DOHH2 (cell line): ENCODE results near the gene NAPEPLD.
A peak's percentile ranks its signal among the peaks of the same experiment; 100 is the strongest.

Experiments
- H3F3A ChIP-seq: fragments of 200-600 bp; sonication (generic), shearing (Covaris generic); 2 replicates; pipeline ENCODE4 v1.6.0; 2016; ENCODE audit warnings: antibody characterized with exemption, mild to moderate bottlenecking; ENCODE audit not compliant: control insufficient read depth, insufficient read depth
- H3K27ac ChIP-seq: fragments of 200-600 bp; sonication (generic); 2 replicates; pipeline ENCODE4 v1.5.1; 2014; ENCODE audit warnings: low read depth, mild to moderate bottlenecking, low read length, moderate library complexity
- H3K27me3 ChIP-seq: fragments of 200-600 bp; sonication (generic); 2 replicates; pipeline ENCODE4 v1.6.1; 2014; ENCODE audit warnings: mild to moderate bottlenecking, low read length, mixed read lengths; ENCODE audit not compliant: control insufficient read depth
- H3K36me3 ChIP-seq: fragments of 200-600 bp; sonication (generic); 2 replicates; pipeline ENCODE4 v1.6.1; 2014; ENCODE audit warnings: mild to moderate bottlenecking, low read length, moderate library complexity, mixed read lengths; ENCODE audit not compliant: control insufficient read depth
- H3K4me1 ChIP-seq: fragments of 200-600 bp; sonication (generic); 2 replicates; pipeline ENCODE4 v1.6.1; 2014; ENCODE audit warnings: mild to moderate bottlenecking, low read length, mixed read lengths; ENCODE audit not compliant: control insufficient read depth
- H3K4me2 ChIP-seq: fragments of 200-600 bp; sonication (generic); 2 replicates; pipeline ENCODE4 v1.6.0; 2014; ENCODE audit warnings: mild to moderate bottlenecking, low read length, moderate library complexity
- H3K4me3 ChIP-seq: fragments of 200-600 bp; sonication (generic); 2 replicates; pipeline ENCODE4 v1.5.1; 2014; ENCODE audit warnings: mild to moderate bottlenecking, low read length, mixed read lengths
- H3K79me2 ChIP-seq: fragments of 200-600 bp; sonication (generic); 2 replicates; pipeline ENCODE4 v1.6.1; 2014; ENCODE audit warnings: mild to moderate bottlenecking, low read length, mixed read lengths; ENCODE audit not compliant: control insufficient read depth
- H3K9me2 ChIP-seq: fragments of 200-600 bp; sonication (generic); replicated peaks from 2 replicates; pipeline ENCODE4 v1.6.1; 2014; ENCODE audit warnings: mild to moderate bottlenecking, low read length, mixed read lengths; ENCODE audit not compliant: control insufficient read depth
- H3K9me3 ChIP-seq: fragments of 200-600 bp; sonication (generic); 2 replicates; pipeline ENCODE4 v1.6.1; 2014; ENCODE audit warnings: antibody characterized with exemption, low read length, mixed read lengths; ENCODE audit not compliant: control insufficient read depth, insufficient read depth
- H4K20me1 ChIP-seq: fragments of 200-600 bp; sonication (generic); 2 replicates; pipeline ENCODE4 v1.6.0; 2014; ENCODE audit warnings: low read depth, mild to moderate bottlenecking, antibody characterized with exemption, low read length, moderate library complexity; ENCODE audit not compliant: control insufficient read depth, insufficient read depth
- CTCF ChIP-seq: fragments of 200-600 bp; sonication (generic); IDR thresholded peaks from one replicate; pipeline ENCODE4 v1.5.1; 2014; ENCODE audit warnings: antibody characterized with exemption, mild to moderate bottlenecking, low read depth, low read length; ENCODE audit not compliant: poor library complexity, severe bottlenecking
- EZH2phosphoT487 ChIP-seq: fragments of 200-600 bp; sonication (generic); IDR thresholded peaks from 2 replicates; pipeline ENCODE4 v1.6.1; 2017; ENCODE audit warnings: borderline replicate concordance, mild to moderate bottlenecking, antibody characterized with exemption, low read length, moderate library complexity, mixed read lengths

NAPEPLD gene

GRCh38 chr7:103074519-103075336 lies 74.2 kb downstream of the NAPEPLD start, which contains the start of the genes ARMC10 and FBXL13:
Gene ARMC10 (plus strand): TSS chr7:103075140. CDS start chr7:103075273, 133 bp downstream.
Gene FBXL13 (minus strand): TSS chr7:103074796.
- TF ChIP-seq EZH2phosphoT487 (no peak), CTCF (no peak)
- H3K27ac ChIP-seq = peak within 1 kb of the TSS; percentile 63
- H3K27me3 ChIP-seq = no peaks in the 10 kb centered on the region
- H3K79me2 ChIP-seq = peaks cover 45% of the 10 kb centered on the region
- H3K9me3 ChIP-seq = no peaks in the 10 kb centered on the region
- peak within 1 kb of the TSS; percentile 78 for H3K4me3 ChIP-seq
- 0 out of 2 replicates have a peak, but pooled peaks cover 6% of the 10 kb centered on the region for H3F3A ChIP-seq
- H3K4me1 ChIP-seq = peaks cover 42% of the 10 kb centered on the region
- peaks cover 32% of the 10 kb centered on the region for H3K36me3 ChIP-seq
- peak within 1 kb of the TSS; percentile 99 for H3K4me2 ChIP-seq
- no peaks in the 10 kb centered on the region; the same call in 1 of the 2 replicates for H4K20me1 ChIP-seq
- H3K9me2 ChIP-seq = no peaks in the 10 kb centered on the region

GRCh38 chr7:103073989-103074518 lies 74.8 kb downstream of the NAPEPLD start:
- H3K4me3 ChIP-seq = peak overlapping the region; percentile 78
- H4K20me1 ChIP-seq = no peaks in the 10 kb centered on the region; the same call in 1 of the 2 replicates
- H3K27ac ChIP-seq = peak overlapping the region; percentile 63
- H3K9me2 ChIP-seq = no peaks in the 10 kb centered on the region
- 0 out of 2 replicates have a peak, but pooled peaks cover 4% of the 10 kb centered on the region for H3F3A ChIP-seq
- peaks cover 27% of the 10 kb centered on the region for H3K36me3 ChIP-seq
- H3K4me1 ChIP-seq = peaks cover 42% of the 10 kb centered on the region
- no peaks in the 10 kb centered on the region for H3K9me3 ChIP-seq
- peaks cover 39% of the 10 kb centered on the region for H3K79me2 ChIP-seq
- no peaks in the 10 kb centered on the region for H3K27me3 ChIP-seq
- no peak for TF ChIP-seq CTCF
- no peak for TF ChIP-seq EZH2phosphoT487
- peak overlapping the region; percentile 99 for H3K4me2 ChIP-seq

- Histone ChIP-seq H4K20me1 (no peaks in the 10 kb centered on the region; the same call in 1 of the 2 replicates), H3K27me3 (no peaks in the 10 kb centered on the region), H3K79me2 (peaks cover 10% of the 10 kb centered on the region), H3K9me2 (no peaks in the 10 kb centered on the region), H3K27ac (no peak overlapping the region), H3K4me2 (no peak overlapping the region), H3K36me3 (peaks cover 6% of the 10 kb centered on the region; the same call in 1 of the 2 replicates), H3K4me1 (peaks cover 22% of the 10 kb centered on the region), H3F3A (0 out of 2 replicates have a peak, but pooled peaks cover 4% of the 10 kb centered on the region), H3K4me3 (no peak overlapping the region), H3K9me3 (no peaks in the 10 kb centered on the region)
- TF ChIP-seq CTCF (no peak), EZH2phosphoT487 (no peak)
Observed at GRCh38 chr7:103071000-103071399, 77.9 kb downstream of the NAPEPLD start.
